GM21447 (cell line): ENCODE measurements around the gene ZNF778.

Source experiments
- ATAC-seq: cut with Tn5 transposase; IDR thresholded peaks from one replicate; pipeline ENCODE4 v1.9.1; 2021; ENCODE audit not compliant: unreplicated experiment

The ZNF778 gene

DNA sequence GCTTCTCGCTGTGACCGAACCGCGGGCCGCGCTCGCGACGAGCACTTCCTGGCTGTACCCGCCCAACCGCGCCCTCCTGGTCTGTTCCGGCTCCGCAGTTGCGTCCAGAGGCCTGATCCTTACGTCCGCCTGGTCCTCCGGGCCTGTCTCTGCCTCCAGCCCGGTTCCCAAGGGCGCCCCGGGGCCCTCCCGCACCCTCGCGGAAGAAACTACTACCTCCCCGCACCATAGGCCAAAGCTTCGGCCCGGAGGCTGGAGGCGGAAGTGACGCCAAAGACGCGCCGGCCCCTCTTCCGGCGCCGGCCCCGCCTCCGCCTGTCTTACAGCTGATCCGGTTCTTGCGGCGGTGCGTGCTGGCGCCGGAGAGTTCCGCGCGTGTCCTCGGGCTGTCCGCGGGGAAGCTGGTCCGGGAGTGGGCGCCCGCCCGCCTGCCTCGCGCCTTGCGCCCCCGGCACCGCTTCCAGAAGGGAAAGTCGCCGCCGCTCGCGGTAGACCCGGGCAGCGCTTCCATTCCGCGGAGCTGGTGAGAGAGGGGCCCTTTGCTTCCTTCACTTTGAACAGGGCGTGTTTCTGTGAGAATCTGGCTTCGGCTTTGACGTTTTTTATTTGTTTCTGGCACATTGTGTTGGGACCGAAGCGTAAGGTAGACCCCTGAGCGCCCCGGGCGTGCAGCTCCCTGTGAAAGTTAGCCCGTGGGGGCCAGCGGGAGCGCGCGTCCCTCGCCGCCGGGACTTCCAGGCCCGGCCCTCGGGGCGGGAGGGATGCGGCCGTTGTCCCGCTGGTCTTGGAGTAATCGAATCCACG, at the start of gene ZNF778:
TSS of gene ZNF778 (plus strand) at position 316 of the 804 bp plus-strand sequence. CDS start 3,425 bp downstream, outside the sequence.
- ATAC-seq: peak; percentile 73

DNA sequence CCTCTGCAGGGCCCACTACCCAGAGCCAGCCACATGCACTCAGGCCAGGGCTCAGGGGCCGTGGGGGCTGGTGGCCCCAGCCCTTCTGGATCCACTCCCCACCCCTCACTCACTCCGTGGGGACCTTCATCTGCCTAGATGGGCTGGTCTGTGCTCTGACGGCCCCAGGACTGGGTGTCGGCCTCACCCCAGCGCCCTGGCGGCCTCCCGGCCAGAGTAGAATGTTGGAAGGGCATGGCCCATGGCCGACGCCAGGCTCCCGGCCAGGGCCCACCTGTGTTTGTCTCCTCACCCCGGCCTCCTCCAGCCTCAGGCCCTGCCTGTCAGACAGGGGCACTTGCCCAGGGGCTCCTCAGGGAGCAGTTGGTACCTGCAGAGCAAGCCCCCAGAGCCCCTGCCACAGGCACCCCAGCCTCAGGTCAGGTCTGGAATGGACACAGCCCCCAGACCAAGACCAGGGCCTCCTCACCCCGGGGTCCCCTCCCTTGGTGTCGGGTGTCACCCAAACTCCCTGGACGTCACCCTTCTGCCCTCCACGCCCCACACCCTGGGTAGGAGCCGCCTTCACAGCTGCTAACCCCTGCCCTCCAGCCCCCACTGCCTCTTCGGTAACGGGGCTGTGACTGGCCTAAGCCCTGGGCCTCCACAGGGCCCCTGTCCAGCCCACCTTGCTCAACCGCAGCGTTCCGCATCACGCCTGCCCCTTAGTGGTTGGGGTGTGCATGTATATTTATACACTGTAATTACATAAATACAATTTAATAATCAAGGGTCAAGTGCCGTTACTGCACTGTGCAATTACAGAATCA, 48.9 kb upstream of the ZNF778 start:
- no peak for ATAC-seq

DNA sequence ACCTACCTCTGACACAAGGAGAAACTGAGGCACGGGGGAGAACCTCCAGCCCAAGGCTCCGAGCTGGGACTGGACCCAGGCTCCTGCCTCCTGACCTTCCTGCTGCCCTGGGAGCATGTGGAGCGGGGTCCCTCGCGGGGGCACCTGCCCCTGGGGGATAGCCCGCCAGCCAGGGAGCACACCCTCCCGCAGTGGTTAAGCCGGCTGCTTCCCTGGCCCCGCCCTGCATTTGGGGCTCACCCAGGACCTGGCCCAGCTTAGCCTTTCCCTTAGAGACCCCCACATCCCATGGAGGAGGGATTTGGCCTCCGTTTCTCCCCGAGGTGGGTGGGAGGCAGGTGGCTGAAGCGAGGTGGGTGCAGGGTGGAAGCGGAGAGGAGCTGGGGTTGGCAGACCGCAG, 47.7 kb upstream of the ZNF778 start:
- no peak for ATAC-seq

DNA sequence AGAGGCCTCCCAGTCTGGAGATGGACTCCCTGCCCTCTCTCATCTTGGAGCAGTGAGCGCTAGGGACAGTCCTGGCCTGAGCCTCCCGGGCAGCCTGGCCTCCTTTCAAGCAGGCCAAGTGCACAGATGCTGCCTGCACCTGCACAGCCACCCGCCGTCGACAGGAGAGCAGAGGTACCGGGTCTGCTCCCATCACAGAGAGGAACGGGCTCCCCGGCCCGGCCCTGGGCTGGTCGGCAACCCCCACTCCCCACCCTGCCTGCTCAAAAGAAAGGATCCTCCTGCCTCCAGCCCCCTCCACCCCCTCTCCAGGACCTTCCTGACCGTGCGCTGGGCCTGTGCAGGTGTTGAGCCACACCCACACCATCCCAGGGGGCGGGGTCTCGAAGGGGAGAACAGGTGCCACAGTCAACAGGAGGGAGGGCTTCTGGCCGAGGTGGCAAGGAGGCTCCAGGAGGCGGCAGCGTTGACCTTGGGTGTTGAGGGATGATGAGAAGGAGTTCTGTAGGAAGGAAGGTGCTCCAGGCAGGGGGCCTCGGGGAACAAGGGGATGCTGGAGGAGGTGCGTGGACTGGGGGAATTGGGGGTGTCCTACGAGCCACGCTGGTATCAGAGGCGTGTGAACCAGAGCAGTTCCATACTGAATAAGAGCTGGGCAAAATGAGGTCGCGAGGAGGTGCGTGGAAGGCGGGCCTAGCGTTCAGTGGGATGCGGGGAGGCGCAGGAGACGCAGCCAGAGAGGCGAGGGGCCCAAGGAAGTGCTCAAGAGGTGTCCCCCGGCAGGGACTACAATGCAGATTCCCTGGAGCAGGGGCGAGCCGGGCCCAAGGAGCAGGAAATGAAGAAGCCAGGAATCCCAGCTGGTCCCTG, 46.9 kb upstream of the ZNF778 start:
- no peak for ATAC-seq

DNA sequence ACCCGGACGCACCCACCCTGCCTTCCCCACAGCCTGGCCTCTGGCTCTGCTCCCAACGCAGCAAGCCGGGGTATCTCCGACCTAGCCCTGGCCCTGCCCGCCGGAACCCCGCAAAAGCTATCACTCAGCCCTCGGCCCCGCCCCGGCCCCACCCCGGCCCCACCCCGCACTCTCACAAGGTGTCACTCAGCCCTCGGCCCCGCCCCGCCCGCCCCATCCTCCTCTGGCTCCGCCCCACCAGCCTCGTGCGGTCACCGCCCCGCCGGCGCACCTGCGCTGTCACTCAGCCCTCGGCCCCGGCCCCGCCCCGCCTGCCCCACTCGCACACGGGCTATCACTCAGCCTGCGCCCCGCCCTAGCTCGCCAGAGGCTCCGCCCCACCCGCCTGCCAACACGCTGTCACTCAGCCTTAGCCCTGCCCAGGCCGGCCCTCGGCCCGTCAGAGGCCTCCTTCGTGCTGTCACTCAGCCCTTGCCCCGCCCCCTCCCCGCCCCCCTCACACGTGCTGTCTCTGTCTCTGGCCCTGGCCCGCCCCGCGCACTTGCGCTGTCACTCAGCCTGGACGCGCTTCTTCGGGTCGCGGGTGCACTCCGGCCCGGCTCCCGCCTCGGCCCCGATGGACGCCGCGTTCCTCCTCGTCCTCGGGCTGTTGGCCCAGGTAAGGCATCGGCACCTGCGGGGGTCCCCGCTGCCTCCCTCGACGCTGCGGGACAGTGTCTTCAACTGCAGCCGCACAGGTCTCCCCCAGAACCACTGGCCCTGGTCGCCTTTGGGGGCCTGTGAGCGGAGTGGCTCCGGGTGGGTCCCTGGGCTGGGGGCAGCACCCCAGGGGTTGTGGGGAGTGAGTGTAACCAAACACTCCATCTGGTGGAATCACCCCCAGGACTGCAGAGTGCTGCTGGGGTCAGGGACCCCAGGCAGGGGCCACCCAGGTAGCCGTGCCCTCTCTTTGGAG, 46.0 kb upstream of the ZNF778 start, which contains the start of gene CDH15:
TSS of gene CDH15 (plus strand) at position 533 of the 955 bp plus-strand sequence. CDS start at position 617, 84 bp downstream.
- peak; percentile 63 for ATAC-seq

DNA sequence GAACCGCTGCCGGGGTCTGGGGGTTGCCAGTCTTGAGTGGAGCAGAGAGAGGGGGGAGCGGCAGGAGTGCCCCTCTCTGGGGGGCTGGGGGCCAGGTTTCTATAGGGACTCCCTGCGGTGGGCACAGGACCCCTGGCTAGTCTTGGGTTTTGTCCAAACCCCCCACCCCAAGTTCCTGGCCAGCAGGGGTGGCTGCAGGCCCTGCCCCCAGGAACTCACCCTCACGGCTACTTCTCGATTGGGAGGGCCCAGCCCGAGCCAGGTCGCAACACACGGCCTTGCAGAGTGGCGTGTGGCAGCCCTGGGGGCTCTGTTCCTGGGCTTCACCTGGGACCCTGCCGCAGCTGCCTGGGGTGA, 45.4 kb upstream of the ZNF778 start:
- ATAC-seq: no peak

DNA sequence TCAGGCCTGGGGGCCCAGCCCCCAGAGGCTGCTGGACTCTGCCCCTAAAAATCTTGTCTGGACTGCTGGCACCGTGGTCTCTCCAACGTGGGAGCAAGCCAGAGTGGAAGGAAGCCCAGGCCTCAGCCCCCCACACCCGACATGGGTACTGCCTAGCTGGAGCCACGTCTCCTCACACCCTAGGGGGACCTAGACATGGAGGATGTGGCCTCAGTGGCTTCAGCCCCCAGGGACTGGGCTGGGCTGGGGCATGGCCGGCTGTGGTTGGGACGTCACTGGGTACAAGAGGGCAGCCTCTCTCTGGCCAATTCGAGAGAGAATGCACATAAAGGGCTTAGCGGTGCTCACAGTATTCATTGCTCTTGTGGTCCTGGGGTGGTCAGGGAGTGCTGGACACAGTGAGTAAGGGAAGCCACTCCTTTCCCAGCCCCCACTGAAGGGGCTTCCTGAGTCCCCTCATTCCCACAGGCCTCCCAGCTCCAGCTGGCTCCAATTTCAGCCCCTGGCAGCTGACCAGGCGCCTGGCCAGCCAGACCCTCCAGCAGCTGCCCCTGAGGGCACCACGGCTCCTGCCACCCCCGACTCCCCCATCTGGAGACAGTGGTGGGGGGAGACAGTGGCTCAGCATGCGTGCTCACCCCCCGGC, 44.9 kb upstream of the ZNF778 start:
- no peak for ATAC-seq

DNA sequence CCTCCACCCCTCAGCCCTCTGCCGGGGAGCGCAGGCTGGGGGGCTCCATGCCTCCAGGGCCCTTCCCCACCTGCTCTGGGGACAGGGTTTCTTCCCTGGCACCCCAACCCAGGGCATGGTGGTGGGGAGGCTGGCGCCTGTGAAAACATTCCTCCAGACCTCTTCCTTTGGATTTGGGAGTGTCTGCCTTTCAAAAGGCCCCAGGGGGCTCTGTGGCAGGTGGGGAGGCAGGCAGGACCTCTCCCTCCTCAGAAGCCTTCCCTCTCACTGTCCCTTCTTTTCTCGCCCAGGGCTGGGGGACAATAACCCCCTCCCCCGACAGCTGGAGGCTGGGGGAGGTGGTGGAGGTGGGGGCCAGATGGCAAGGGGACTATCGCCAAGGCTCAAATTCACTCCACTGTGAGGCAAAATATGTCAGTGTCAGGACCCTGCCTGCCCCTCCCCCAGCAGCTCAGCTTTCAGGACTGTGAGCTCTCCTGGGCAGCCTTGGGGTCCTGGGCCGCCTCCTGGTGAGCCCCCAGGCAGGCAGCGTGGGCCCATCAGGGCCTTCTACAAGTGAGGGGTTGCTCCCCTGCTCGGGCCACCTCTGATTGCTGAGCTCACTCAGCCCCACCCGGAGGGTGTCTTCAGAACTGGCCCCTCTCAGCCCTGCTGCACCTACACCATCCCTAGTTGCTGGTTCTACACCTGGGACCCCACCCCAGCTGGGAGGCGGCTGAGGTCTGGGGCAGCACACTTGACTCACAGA, 44.2 kb upstream of the ZNF778 start:
- ATAC-seq: no peak

DNA sequence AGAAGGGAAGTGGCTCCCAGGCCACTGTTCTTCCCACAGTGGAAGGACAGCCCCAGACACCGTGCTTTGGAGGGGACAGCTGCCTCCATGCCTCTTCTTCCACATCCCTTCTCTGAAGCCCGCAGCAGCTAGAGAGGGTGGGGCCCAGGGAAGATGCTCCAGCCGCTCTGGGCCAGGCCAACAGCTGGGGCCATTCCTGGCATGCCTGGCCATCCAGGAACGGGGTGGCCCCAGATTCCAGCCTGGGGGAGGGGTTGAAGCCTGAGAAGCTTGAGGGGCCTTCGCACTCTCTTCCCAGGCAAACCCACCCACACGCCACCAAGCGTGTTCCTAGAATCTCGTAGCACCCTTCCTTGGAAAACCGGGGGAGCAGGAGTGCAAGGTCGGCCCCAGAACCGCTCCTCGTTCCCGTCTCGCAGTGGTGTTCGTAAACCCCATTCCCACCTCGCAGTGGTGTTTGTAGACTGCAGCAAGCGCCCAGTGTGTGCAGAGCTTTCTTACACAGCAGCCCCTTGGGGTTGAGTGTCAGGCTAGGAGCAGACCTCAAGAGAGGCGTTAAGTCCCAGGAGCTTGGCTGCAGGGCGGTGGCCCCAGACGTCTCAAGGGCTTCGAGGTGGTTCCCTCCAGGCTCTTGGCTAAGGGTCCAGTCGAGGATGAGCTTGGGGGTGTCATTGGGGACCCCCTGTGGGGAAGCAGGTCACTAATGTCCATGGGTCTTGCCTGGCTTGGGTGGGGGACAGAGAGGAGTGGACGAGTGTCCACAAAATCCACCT, 43.3 kb upstream of the ZNF778 start:
- no peak for ATAC-seq

DNA sequence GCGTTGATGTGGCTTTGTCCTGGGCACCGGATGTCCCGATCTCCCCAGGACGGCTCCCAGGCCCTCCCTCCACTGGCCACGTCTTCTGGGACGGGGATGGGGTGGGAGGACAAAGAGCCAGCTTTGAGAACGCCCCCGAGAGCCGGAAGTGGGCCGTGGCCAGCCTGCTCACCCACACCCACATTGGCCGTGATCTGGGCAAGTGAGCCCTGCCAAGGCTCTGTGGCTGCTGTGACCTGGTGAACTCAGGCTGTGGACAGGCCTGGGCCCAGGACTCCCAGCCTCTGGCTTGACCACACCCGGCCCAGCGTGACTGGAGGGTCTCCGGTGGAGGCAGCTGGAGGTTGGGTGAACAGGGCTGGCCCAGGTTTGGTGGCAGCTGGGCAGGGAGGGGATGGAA, 42.6 kb upstream of the ZNF778 start:
- ATAC-seq: no peak

DNA sequence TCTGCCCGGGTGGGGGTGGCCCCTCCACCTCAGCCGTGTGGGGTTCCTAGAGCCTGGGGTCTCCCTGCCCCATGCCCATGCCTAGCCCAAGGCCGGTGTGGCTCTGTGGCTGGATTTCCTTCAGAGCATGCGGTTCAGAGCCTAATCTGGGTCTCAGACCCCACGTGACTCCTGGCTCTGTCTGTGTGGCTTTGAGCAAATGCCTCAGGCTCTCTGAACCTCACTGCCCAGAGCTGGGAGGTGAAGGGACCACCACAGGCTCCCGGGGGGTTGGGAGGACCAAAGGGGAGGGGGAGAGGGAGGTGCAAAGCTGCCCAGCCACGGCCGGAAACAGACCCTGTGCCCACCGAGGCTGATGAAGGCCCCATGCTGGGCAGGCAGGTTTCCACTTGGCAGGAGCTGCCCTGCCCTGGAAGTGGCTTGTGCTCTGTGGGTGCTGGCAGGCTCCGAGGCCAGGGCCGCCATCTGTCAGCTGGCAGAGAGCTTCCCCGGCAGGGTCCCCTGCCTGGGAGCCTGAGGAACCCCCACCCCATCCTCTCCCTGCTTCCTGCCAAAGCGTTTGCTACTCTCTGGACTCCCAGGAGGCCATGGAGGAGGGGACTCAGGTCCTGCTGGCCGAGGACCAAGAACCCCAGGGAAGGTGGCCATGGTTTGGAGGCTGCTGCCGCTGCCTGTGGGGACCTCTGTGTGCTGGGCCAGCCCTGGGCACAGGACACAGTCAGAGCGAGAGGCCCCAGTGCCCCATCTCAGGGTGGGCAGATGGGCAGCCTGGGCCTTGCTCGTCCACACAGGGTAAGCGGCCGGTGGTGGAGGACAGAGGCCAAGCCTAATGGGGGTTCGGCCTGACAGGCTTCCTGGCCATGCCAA, 42.0 kb upstream of the ZNF778 start:
- no peak for ATAC-seq

DNA sequence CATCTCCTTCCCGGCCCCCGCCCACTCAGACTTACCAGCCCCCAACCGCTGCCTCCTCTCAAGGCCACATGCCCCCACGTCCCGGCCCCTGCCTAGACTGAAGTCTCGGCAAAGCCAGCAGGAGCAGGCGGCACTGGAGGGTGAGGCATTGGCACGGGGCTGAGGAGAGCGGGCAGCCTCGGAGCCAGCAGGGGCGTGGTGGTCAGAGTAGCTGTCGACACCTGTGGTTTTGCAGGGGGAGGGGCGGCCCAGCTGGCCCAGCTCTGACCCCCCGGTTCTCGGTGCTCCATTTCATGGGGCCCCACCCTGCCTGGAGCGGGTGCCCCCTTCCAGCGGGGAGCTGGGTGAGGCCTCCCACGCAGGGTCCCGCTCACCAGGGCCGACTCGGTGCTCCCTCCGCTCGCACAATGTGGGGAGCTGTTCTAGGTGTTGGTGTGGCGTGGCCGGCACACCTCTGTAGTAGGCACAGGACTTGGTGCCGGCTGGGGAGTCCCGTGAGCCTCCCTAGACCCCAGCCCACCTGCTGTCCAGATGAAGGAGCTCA, 41.3 kb upstream of the ZNF778 start:
- ATAC-seq: no peak

DNA sequence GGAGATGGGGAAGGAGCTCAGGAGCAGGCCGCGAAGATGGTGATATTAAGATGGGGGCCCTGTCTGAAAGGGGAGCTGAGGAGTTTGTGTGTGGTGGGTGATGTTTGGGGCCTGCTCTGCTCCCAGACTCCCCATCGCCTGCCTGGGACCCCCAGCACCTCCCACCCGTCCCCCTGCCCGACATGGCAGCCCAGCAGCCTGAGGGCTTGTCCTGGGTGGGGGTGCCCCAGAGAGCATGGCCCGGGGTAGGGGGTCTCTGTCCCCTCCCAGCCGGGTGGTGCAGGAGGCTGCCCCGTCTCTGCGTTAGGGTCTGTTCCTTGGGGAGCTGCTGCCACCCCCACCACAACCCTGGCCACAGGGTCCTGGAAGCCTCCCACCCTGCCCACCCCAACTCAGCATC, 40.8 kb upstream of the ZNF778 start:
- no peak for ATAC-seq

DNA sequence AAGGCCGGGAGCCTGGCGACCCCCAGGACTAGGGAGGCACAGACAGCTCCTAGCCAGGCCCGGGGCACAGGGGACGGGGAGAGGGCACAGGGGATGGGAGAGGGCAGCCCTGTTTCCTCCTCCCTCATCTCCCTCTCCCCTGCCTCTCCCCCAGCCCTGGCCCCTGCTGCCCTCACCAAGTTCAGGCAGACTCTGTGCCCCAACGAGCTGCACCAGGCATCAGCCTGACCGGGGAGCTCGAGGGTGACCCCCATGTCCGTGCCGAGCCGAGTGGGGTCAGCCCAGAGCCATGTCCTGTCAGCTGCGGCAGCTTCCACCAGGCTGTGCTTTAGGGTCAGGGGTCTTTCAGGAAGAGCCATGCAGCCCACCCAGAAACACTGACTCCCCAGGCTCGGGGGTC, 40.0 kb upstream of the ZNF778 start:
- ATAC-seq: no peak

DNA sequence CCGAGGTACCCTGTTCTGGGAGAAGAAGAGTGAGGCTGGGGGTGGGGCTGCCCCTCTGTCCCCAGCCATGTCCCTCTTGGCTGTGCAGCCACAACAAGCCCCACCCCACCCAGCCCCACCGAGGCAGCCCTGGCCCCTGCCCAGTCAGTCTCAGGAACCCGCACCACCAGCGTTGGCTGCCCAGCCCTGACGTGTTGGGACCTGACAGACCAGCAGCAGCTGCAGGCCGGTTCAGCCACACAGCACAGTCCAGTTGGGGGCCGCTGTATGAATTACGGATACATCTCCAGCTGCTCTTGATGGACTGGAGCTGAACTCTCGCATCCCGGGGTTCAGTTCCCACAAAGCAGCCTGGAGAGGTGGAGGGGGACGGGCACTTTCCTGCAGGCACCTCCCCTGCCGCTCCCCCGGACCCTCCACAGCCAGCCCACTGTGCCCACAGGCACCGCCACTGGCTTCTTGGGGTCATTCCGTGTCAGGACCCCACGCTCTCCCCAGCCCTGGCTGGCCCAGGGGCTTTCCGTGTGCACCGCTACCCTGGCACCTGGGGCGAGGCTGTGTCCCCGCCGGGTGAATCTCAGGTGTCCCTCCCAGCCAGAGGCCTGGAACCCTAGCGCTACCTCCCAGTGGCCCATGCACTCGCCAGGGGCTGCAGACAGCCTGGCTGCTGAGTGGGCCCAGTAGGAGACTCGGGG, 38.9 kb upstream of the ZNF778 start:
- ATAC-seq: no peak

DNA sequence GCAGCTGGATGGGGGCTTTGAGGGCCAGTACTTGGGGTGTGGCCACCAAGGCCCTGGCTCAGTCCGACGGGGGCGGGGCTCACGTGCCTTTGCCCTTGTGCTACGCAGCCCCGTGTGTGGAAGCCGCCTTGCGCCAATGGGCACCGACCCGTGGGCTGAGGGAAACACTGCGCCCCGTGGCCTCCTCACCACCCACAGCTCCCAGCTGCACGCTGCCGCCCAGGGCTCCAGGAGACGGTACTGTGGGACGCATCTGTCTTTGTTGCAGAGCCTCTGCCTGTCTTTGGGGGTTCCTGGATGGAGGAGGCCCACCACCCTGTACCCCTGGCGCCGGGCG, 38.4 kb upstream of the ZNF778 start:
- no peak for ATAC-seq
